EL (cell line): ENCODE data around the gene PAM16.
"Not testable (repeated sequence)": the region's sequence is repeated elsewhere in the genome, so short reads cannot be mapped to it uniquely, and the experiment has no call there.

Experiments used
- DNase-seq: peaks from one replicate; pipeline ENCODE4 v3.0.0-alpha.2; 2016

PAM16 gene

GRCh38 chr16:4350365-4350786 is 745 bp downstream of the PAM16 start:
- DNase-seq: no peak

- no peak for DNase-seq
Observed at GRCh38 chr16:4349332-4349731, 1.8 kb downstream of the PAM16 start.

DNA sequence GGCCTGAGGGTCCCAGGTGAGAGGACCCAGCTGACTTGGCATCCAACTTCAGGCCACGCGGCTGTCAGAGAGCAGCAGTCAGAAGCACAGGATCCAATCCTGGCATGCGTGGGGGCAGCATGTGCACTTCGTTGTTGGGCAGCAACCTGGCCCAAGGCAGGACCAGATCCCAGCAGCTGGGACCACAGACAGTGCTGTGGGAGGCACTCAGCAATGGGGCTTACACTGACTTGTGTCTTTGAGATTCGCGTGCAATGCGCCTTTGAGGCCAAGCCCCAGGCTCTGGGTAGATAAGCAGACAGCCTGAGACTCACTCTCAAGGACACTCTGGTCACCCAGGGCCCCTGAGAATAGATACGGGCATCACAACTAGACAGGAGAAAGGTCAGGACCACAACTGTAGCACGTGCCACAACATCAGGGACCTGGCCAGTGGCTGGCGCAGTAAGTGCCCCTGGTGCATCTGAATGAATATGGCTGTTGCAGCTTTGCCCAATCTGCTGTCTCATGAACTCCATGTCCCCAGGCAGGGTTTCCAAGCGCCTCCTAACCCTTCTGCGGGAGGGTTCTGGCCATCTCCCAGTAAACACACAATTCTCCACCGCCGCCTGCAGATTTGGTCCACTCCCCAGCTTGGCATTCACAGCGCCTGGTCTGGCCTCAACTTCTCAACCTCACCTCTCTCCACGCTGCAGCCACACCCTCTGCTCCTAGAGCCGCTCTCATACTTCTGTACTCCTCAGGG is 3.2 kb downstream of the PAM16 start:
- no peak for DNase-seq

- DNase-seq: no peak
Observed at GRCh38 chr16:4347010-4347409, 4.1 kb downstream of the PAM16 start.

- no peak for DNase-seq
Observed at GRCh38 chr16:4345836-4346781, 5.0 kb downstream of the PAM16 start.

DNA sequence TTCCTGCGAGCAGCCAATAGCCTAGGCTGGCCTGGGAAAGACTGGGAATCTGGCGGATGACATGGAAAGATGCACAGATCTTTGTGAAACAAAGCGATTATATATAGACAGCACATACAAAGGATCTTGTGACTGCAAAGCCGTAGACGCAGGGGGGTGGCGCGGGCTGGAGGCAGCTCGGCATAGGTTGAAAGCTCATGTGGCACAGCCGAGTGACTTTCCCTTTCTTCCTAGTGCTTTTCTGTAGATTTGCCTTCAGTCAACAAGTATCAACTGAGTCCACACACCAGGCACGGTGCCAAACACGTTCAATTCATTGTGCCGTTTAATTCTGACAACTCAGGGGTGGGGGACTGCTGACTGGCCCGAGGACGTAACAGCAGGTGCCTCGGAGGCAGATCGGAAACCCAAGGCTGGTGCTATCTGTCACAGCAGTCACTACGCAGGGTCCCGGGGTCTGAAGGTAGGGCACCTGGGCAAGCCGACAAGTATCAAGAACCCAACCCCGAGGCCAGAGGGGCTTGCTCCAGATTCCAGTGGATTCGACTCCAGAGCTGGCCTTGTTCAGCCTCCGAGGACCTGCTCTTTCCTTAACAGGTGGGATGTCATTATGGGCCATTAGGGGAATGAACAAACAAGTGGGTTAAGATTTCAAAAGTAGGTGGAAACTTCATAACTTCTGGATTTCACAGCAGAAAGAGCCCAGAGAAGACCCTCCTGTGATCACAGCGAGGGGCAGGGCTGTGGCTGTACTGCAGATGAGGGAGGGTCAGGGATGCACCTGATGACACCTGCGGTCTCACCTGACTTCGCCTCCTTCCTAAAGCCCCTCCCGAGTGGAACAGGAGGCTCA is 5.9 kb downstream of the PAM16 start:
- no peak for DNase-seq

DNA sequence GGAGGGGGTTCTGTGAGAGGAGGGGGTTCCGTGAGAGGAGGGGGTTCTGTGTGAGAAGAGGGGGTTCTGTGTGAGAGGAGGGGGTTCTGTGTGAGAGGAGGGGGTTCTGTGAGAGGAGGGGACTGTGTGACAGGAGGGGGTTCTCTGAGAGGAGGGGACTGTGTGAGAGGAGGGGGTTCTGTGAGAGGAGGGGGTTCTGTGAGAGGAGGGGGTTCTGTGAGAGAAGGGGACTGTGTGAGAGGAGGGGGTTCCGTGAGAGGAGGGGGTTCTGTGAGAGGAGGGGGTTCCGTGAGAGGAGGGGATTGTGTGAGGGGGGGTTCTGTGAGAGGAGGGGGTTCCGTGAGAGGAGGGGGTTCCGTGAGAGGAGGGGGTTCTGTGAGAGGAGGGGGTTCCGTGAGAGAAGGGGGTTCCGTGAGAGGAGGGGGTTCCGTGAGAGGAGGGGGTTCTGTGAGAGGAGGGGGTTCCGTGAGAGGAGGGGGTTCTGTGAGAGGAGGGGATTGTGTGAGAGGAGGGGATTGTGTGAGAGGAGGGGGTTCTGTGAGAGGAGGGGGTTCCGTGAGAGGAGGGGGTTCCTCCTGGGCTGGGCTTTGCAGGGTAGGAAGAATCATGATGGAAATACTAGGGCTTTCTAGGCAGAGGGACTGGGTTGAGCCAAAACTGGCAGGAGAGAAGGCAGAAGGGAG is 6.7 kb downstream of the PAM16 start:
- not testable (repeated sequence) for DNase-seq

DNA sequence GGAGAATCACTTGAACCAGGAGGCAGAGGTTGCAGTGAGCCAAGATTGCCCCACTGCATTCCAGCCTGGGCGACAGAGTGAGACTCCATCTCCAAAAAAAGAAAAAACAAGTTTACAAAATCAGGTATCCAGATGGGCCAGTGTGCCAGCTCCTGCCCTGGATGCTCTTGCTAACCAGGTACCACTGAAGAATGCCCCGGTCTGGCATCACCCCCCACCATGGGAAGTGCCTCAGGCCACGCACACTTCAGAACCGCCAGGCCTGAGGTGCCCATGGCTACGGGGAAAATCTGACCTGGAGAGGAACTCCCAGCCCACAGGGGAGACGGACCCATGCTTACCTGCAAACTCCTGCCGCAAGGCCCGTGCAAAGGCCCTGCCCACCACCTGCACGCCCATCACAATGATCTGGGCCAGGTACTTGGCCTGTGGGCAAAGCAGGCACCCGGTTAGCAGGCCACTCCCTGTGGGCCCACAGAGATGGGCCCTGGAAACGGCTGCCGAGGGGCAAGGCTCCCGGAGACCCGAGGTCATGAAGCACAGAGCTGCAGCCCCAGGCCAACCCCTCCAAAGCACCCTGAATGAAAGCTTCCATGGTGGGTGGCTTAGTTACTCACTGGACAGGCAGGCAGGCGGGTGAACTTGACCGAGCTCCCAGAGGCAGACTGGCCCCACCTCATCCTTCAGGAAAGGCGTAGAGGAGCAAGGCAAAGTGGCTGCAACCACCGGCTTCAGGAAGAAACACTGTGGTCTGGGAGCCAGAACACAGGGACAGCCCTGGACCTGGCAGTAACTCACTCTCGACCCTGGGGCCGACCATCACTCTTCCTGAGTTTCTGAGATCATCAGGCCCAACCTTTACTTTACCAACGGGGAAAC is 8.0 kb downstream of the PAM16 start:
- no peak for DNase-seq

DNA sequence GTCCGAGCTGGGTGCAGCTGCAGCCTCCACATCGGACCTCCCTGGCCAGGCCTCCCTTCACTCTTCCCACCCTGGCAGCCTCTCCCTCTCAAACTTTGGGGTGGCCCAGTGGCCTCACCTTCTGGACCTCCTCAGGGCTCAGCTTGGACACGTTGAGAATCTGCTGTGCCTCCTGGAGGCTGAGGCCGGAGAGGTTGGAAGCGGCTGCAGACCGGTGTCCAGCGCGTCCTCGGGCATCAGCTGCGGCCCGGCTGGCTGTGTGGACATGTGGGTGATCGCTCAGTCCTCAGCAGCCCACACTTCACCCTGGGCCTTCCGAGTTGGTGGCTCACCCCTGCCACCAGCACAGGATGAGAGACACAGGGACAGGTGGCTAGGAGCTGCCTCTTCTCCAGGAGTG is 9.9 kb downstream of the PAM16 start:
- DNase-seq: no peak

- DNase-seq: no peak
Observed at GRCh38 chr16:4340443-4340842, 10.7 kb downstream of the PAM16 start.

DNA sequence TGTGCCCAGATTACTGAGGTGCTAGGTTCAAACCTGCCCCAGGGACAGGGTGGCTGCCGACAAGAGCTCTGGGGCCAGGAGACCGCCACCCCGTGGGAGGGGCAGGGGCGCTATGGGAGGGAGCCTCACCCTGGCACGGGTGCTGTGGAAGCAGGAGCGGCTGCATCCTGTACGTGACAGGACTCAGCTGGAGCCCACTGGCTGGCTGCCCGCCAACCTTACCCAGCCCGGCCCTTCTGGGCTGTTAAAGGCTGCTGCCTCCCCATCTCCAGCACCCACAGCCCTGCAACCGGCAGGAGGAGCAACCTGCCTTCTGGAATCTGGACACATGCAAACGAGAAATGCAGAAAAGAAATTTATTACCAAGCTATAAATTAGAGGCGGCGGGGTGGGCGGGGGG is 11.2 kb downstream of the PAM16 start:
- no peak for DNase-seq

DNA sequence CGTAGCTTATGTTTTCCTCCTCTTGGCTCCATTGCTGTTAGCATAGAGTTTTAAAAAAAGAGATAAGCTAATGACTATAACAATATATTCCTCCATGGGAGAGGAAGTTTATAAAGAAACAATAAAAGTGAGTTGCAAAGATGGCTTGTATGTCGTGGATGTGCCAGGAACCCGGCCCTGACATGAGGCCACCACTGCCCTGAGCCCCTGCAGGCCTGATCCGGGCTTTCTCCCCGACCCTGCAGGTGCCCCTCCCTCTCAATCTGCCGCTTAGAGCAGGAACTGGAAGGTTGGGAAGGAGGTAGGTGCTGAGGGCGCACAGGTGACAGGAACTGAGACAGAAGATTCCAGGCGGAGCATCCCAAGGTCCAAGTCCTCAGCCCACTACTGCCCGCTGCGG is 11.7 kb downstream of the PAM16 start:
- no peak for DNase-seq

DNA sequence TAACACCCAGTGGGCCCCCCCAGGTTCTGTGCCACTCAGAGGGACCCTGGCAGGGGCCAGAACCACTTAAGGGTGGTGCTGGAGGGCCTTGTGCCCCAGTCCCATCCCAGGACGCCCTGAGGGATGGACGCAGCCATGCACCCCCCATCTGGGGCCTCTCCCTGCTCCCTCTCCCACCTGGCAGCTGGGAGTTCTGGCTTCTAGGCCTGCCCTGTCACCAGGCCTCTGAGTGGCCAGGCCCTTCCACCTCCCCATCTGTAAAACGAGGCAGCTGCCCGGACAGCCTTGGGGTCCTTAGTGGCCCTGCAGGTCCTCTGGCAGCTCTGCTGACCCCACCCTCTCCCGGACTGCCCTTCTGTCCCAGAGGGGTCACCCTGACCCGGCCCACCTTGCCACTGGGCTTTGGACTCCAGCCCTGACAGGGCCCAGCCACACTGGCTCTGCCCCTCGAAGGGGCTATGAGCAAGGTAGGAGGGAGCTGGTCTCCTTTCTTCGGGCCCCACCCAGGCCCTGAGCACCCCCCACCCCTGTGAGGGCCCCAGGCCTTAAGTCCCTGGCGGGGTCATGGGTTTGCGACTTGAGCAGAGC is 12.3 kb downstream of the PAM16 start:
- DNase-seq: no peak

DNA sequence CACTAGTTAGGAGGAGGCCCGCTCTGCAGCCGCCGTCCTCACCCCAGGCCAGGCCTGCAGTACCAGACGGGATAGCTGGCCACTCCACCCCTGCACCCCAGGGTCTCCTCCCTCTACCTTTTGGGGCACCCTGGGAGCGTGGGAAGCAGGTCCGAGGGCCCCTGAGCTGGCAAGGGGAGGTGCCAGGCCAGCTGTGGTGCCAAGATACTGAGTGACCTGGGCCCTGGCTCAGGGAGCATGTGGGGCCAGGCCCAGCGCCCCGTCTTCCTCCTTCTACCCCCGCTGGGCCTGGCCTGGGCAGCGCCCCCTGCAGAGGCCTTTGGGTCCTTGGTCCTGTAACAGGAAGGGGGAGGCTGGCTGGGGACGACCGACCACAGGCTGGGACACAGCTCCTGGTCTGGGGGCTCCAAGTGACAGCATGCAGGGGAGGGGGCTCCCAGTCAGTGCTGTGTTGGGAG is 13.0 kb downstream of the PAM16 start:
- DNase-seq: no peak

DNA sequence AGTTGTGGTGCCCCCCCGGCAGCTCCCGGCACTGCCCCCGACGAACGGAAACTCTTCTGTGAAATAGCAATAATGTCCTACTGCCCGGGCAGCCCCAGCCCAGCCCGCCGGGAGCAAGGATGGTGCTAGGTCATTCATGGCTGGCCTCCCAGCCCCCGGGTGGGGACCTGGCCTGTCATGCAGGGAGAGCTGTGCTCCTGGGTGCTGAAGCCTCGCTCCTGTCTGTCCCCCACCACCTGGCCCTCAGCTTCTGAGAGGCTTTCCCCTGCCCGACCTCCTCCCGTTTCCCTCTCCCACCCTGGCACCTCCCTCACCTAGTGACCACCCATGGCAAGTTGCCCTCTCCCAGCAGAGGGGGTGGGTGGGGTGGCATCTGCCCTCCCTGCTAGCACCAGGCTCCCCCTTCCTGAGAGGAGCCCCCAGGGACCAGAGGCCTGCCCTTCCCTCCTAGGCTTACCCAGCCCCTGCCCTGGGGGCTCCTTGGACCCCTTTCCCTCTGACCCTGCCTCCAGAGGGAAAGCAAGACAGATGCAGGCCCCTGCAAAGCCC is 13.5 kb downstream of the PAM16 start:
- no peak for DNase-seq

DNA sequence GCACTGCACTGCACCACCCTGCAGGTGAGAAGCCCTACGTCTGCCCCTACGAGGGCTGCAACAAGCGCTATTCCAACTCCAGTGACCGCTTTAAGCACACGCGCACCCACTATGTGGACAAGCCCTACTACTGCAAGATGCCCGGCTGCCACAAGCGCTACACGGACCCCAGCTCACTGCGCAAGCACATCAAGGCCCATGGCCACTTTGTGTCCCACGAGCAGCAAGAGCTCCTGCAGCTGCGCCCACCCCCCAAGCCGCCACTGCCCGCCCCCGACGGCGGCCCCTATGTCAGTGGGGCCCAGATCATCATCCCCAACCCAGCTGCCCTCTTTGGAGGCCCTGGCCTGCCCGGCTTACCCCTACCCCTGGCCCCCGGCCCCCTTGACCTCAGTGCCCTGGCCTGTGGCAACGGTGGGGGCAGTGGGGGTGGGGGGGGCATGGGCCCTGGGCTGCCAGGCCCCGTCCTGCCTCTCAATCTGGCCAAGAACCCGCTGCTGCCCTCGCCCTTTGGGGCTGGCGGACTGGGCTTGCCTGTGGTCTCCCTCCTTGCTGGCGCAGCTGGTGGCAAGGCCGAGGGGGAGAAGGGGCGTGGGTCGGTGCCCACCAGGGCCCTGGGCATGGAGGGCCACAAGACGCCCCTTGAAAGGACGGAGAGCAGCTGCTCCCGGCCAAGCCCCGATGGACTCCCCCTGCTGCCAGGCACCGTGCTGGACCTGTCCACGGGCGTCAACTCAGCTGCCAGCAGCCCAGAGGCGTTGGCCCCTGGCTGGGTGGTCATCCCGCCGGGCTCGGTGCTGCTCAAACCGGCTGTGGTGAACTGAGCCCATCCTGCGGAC is 14.2 kb downstream of the PAM16 start:
- no peak for DNase-seq

DNA sequence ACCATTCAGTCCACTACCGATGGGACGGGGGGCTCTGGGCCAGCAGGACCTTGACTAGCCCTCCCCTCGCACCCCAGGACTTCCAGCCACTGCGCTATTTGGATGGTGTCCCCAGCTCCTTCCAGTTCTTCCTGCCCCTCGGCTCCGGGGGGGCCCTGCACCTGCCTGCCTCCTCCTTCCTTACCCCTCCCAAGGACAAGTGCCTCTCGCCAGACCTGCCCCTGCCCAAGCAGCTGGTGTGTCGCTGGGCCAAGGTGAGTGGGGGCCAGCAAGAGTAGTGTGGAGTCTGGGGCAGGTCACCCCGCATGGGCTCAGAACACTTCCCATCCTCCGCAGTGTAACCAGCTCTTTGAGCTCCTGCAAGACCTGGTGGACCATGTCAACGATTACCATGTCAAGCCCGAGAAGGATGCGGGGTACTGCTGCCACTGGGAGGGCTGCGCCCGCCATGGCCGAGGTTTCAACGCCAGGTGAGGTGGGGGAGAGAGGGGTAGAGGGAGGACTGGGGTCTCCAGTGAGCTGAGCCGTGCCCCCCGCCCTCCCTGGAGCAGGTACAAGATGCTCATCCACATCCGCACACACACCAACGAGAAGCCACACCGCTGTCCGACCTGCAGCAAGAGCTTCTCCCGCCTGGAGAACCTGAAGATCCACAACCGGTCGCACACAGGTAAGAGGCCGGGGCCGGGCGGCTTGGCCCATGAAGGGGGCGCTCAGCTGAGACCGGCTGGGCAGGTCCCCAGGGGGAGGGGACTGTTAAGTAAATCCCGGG is 16.2 kb downstream of the PAM16 start:
- DNase-seq: no peak

GRCh38 chr16:4333714-4334113 is 17.4 kb downstream of the PAM16 start:
- DNase-seq: not testable (repeated sequence)

- no peak for DNase-seq
Observed at GRCh38 chr16:4333308-4333638, 17.8 kb downstream of the PAM16 start.
